Loucy (cell line): ENCODE measurements around the gene PLEKHF1.

Source experiments
- H2AFZ ChIP-seq: fragments of 200-600 bp; sonication (generic); 2 replicates; pipeline ENCODE4 v1.6.0; 2016; ENCODE audit warnings: antibody characterized with exemption, mild to moderate bottlenecking, low read length, moderate library complexity
- H3F3A ChIP-seq: fragments of 200-600 bp; 2 replicates; pipeline ENCODE4 v1.6.0; 2016; ENCODE audit warnings: antibody characterized with exemption, low read depth, mild to moderate bottlenecking
- H3K27me3 ChIP-seq: fragments of 200-600 bp; sonication (generic); 2 replicates; pipeline ENCODE4 v1.6.1; 2014; ENCODE audit warnings: low read length, mild to moderate bottlenecking; ENCODE audit not compliant: insufficient read depth, poor library complexity, severe bottlenecking
- H3K36me3 ChIP-seq: fragments of 200-600 bp; sonication (generic); 2 replicates; pipeline ENCODE4 v1.6.1; 2016; ENCODE audit warnings: low read length; ENCODE audit not compliant: insufficient read depth
- H3K4me1 ChIP-seq: fragments of 200-600 bp; sonication (generic); 2 replicates; pipeline ENCODE4 v1.5.1; 2014; ENCODE audit warnings: low read length, mild to moderate bottlenecking; ENCODE audit not compliant: insufficient read depth, poor library complexity, severe bottlenecking
- H3K4me2 ChIP-seq: fragments of 200-600 bp; sonication (generic); 2 replicates; pipeline ENCODE4 v1.6.0; 2014; ENCODE audit warnings: antibody characterized with exemption, low read length, low read depth, mild to moderate bottlenecking; ENCODE audit not compliant: poor library complexity, severe bottlenecking
- H3K4me3 ChIP-seq: fragments of 200-600 bp; sonication (generic); 2 replicates; pipeline ENCODE4 v1.5.1; 2014; ENCODE audit warnings: low read length, mild to moderate bottlenecking, mixed read lengths; ENCODE audit not compliant: poor library complexity, severe bottlenecking
- H3K79me2 ChIP-seq: fragments of 200-600 bp; sonication (generic); 2 replicates; pipeline ENCODE4 v1.6.1; 2014; ENCODE audit warnings: low read length; ENCODE audit not compliant: insufficient read depth
- H3K9ac ChIP-seq: fragments of 200-600 bp; sonication (generic); 2 replicates; pipeline ENCODE4 v1.6.0; 2014; ENCODE audit warnings: mild to moderate bottlenecking, low read depth, low read length, moderate library complexity; ENCODE audit not compliant: poor library complexity, severe bottlenecking
- H3K9me2 ChIP-seq: fragments of 200-600 bp; sonication (generic); replicated peaks from 2 replicates; pipeline ENCODE4 v1.6.1; 2016; ENCODE audit warnings: low read depth, low read length, mixed read lengths
- H3K9me3 ChIP-seq: fragments of 200-600 bp; sonication (generic); 2 replicates; pipeline ENCODE4 v1.6.1; 2014; ENCODE audit warnings: mild to moderate bottlenecking, antibody characterized with exemption, low read length, low read depth; ENCODE audit not compliant: insufficient read depth
- H4K20me1 ChIP-seq: fragments of 200-600 bp; sonication (generic); 2 replicates; pipeline ENCODE4 v1.6.0; 2014; ENCODE audit warnings: antibody characterized with exemption, low read length, mild to moderate bottlenecking; ENCODE audit not compliant: insufficient read depth, poor library complexity, severe bottlenecking
- CTCF ChIP-seq: fragments of 200-600 bp; sonication (generic); conservative IDR thresholded peaks from 2 replicates; pipeline ENCODE4 v1.5.1; 2014; ENCODE audit warnings: mild to moderate bottlenecking, antibody characterized with exemption, low read length
- EZH2phosphoT487 ChIP-seq: fragments of 200-600 bp; IDR thresholded peaks from 2 replicates; pipeline ENCODE4 v1.6.1; 2018; ENCODE audit warnings: antibody characterized with exemption, mild to moderate bottlenecking, moderate library complexity, borderline replicate concordance

Gene PLEKHF1

GRCh38 chr19:29664753-29665214 is 477 bp upstream of the PLEKHF1 start:
- Histone ChIP-seq H3K9ac (peak overlapping the region; percentile 67), H3K4me3 (peak overlapping the region; percentile 95), H3F3A (no peaks in the 10 kb centered on the region), H3K4me1 (peaks cover 41% of the 10 kb centered on the region), H3K9me3 (no peaks in the 10 kb centered on the region), H3K9me2 (no peaks in the 10 kb centered on the region), H3K27me3 (no peaks in the 10 kb centered on the region), H2AFZ (peak overlapping the region; percentile 83), H3K4me2 (peak overlapping the region; percentile 88), H3K36me3 (no peaks in the 10 kb centered on the region), H4K20me1 (no peaks in the 10 kb centered on the region), H3K79me2 (peaks cover 43% of the 10 kb centered on the region; the same call in 1 of the 2 replicates)
- TF ChIP-seq CTCF (peak; percentile 36; the same call in 1 of the 2 replicates), EZH2phosphoT487 (no peak)

GRCh38 chr19:29665826-29666577 is 741 bp downstream of the PLEKHF1 start:
- Histone ChIP-seq H4K20me1 (no peaks in the 10 kb centered on the region), H3K9me3 (no peaks in the 10 kb centered on the region), H3K9ac (peak overlapping the region; percentile 78), H2AFZ (peak overlapping the region; percentile 92; the same call in 1 of the 2 replicates), H3K36me3 (no peaks in the 10 kb centered on the region), H3K4me1 (peaks cover 43% of the 10 kb centered on the region), H3K27me3 (no peaks in the 10 kb centered on the region), H3K4me2 (peak overlapping the region; percentile 88), H3K79me2 (peaks cover 55% of the 10 kb centered on the region), H3F3A (no peaks in the 10 kb centered on the region), H3K9me2 (no peaks in the 10 kb centered on the region), H3K4me3 (peak overlapping the region; percentile 95)
- TF ChIP-seq EZH2phosphoT487 (no peak), CTCF (no peak)

- TF ChIP-seq EZH2phosphoT487 (no peak), CTCF (no peak)
- H3K9me3 ChIP-seq, result no peaks in the 10 kb centered on the region
- peak overlapping the region; percentile 88 for H3K4me2 ChIP-seq
- H3K27me3 ChIP-seq, result no peaks in the 10 kb centered on the region
- H3K79me2 ChIP-seq, result peaks cover 62% of the 10 kb centered on the region
- peak overlapping the region; percentile 78 for H3K9ac ChIP-seq
- H3K4me3 ChIP-seq, result peak overlapping the region; percentile 95
- H4K20me1 ChIP-seq, result no peaks in the 10 kb centered on the region
- no peaks in the 10 kb centered on the region for H3F3A ChIP-seq
- peaks cover 50% of the 10 kb centered on the region for H3K4me1 ChIP-seq
- no peaks in the 10 kb centered on the region for H3K36me3 ChIP-seq
- H3K9me2 ChIP-seq, result no peaks in the 10 kb centered on the region
- no peak overlapping the region for H2AFZ ChIP-seq
These were observed 1.5 kb downstream of the PLEKHF1 start for GRCh38 chr19:29666578-29667386.
